ENCODE data around the gene TBRG4.

- TF ChIP-seq EZH2 (IDR thresholded peaks at IDR 0.05; ENCODE audit: low read length, unreplicated experiment) (no peak), CTCF (conservative IDR thresholded peaks at IDR 0.05; ENCODE audit: low read depth, low read length) (no peak), EZH2phosphoT487 (IDR thresholded peaks at IDR 0.05; ENCODE audit: borderline replicate concordance, low read length) (no peak)
Measured at GRCh38 chr7:45108863-45109262, 2.6 kb downstream of the TBRG4 start.
